ENCODE results near the gene ZIK1.

DNA sequence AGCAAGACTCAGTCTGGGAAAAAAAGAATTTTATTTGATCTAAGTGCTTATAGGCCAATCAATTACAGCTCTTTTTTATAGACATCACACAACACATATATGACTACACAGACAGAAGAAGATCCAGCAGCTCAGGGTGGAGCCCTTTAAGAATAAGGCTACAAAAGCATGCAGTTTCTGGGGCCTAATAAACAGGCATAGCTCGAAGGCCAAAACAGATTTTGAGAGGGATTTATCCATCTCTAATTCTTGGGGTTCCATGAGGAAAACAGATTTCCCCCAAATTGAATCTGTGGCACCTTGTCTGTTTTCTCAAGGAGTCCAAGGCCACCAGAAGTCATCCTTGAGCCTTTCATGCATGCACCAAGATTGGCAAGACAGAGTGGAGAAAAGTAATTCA lies 20.4 kb upstream of the ZIK1 start:
- TF ChIP-seq, protein P1, sequence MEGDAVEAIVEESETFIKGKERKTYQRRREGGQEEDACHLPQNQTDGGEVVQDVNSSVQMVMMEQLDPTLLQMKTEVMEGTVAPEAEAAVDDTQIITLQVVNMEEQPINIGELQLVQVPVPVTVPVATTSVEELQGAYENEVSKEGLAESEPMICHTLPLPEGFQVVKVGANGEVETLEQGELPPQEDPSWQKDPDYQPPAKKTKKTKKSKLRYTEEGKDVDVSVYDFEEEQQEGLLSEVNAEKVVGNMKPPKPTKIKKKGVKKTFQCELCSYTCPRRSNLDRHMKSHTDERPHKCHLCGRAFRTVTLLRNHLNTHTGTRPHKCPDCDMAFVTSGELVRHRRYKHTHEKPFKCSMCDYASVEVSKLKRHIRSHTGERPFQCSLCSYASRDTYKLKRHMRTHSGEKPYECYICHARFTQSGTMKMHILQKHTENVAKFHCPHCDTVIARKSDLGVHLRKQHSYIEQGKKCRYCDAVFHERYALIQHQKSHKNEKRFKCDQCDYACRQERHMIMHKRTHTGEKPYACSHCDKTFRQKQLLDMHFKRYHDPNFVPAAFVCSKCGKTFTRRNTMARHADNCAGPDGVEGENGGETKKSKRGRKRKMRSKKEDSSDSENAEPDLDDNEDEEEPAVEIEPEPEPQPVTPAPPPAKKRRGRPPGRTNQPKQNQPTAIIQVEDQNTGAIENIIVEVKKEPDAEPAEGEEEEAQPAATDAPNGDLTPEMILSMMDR (IDR thresholded peaks at IDR 0.05) = no peak
- TF ChIP-seq POLR2A (IDR thresholded peaks at IDR 0.05) = no peak

All from testis (tissue), 2 donors.